WTC11 (cell line): ENCODE measurements around the gene GNB2.

ENCODE experiments used
- CREB1 ChIP-seq: sonication (generic); formaldehyde crosslinking; IDR thresholded peaks from 2 replicates; pipeline ENCODE4 v1.8.0; 2023; ENCODE audit warnings: mild to moderate bottlenecking, missing genetic modification reagents
- CREM ChIP-seq: sonication (generic); formaldehyde crosslinking; IDR thresholded peaks from 2 replicates; pipeline ENCODE4 v1.8.1; 2022; ENCODE audit warnings: mild to moderate bottlenecking, missing genetic modification reagents, moderate library complexity
- CTCF ChIP-seq: fragments of 200-600 bp; IDR thresholded peaks from 2 replicates; pipeline ENCODE4 v1.8.0; 2022; ENCODE audit warnings: antibody characterized with exemption
- FOXP1 ChIP-seq: sonication (generic); formaldehyde crosslinking; IDR thresholded peaks from 2 replicates; pipeline ENCODE4 v1.8.0; 2022; ENCODE audit warnings: missing genetic modification reagents, mild to moderate bottlenecking, moderate library complexity, borderline replicate concordance
- FOXP4 ChIP-seq: sonication (generic); formaldehyde crosslinking; IDR thresholded peaks from 2 replicates; pipeline ENCODE4 v1.8.0; 2022; ENCODE audit warnings: mild to moderate bottlenecking, missing genetic modification reagents
- HMGXB4 ChIP-seq: sonication (generic); formaldehyde crosslinking; IDR thresholded peaks from 2 replicates; pipeline ENCODE4 v1.8.1; 2023; ENCODE audit warnings: mild to moderate bottlenecking, moderate library complexity, missing genetic modification reagents
- MAX ChIP-seq: sonication (generic); formaldehyde crosslinking; IDR thresholded peaks from 2 replicates; pipeline ENCODE4 v1.8.0; 2022; ENCODE audit warnings: mild to moderate bottlenecking, missing genetic modification reagents
- OVOL2 ChIP-seq: fragments of 250-450 bp; sonication (Bioruptor Pico); IDR thresholded peaks from 2 replicates; pipeline ENCODE4 v1.9.0; 2021; ENCODE audit warnings: mild to moderate bottlenecking, borderline replicate concordance
- STAT6 ChIP-seq: sonication (generic); formaldehyde crosslinking; conservative IDR thresholded peaks from 2 replicates; pipeline ENCODE4 v1.8.1; 2023; ENCODE audit warnings: mild to moderate bottlenecking, low read depth, missing genetic modification reagents, moderate library complexity
- TCF7 ChIP-seq: sonication (generic); formaldehyde crosslinking; IDR thresholded peaks from 2 replicates; pipeline ENCODE4 v1.8.0; 2022; ENCODE audit warnings: mild to moderate bottlenecking, low read depth, missing genetic modification reagents, moderate library complexity
- ZBTB21 ChIP-seq: sonication (generic); formaldehyde crosslinking; IDR thresholded peaks from 2 replicates; pipeline ENCODE4 v1.8.1; 2023; ENCODE audit warnings: mild to moderate bottlenecking, missing genetic modification reagents, borderline replicate concordance
- ZBTB43 ChIP-seq: sonication (generic); formaldehyde crosslinking; IDR thresholded peaks from 2 replicates; pipeline ENCODE4 v1.8.1; 2023; ENCODE audit warnings: mild to moderate bottlenecking, missing genetic modification reagents
- ZNF138 ChIP-seq: sonication (generic); formaldehyde crosslinking; conservative IDR thresholded peaks from 2 replicates; pipeline ENCODE4 v1.8.1; 2022; ENCODE audit warnings: mild to moderate bottlenecking, moderate library complexity, missing genetic modification reagents
- ZNF281 ChIP-seq: sonication (generic); formaldehyde crosslinking; IDR thresholded peaks from 2 replicates; pipeline ENCODE4 v1.8.0; 2023; ENCODE audit warnings: mild to moderate bottlenecking, missing genetic modification reagents

GRCh38 chr7:100668069-100668449 lies 5.5 kb upstream of the GNB2 start:
- TF ChIP-seq ZNF138 (CRISPR knock-in tag): no peak
- no peak for TF ChIP-seq FOXP4
- no peak for TF ChIP-seq CTCF
- TF ChIP-seq ZBTB43: no peak
- TF ChIP-seq ZNF281 (CRISPR knock-in tag): no peak
- TF ChIP-seq FOXP1 (CRISPR knock-in tag): no peak
- TF ChIP-seq MAX (CRISPR knock-in tag): no peak
- no peak for TF ChIP-seq CREB1
- TF ChIP-seq OVOL2 (CRISPR knock-in tag): no peak
- TF ChIP-seq CREM: no peak
- TF ChIP-seq ZBTB21: no peak
- no peak for TF ChIP-seq HMGXB4
- TF ChIP-seq TCF7: no peak
- no peak for TF ChIP-seq STAT6
